Measurements from ENCODE around the gene TRPM2.

The TRPM2 gene

GRCh38 chr21:44483288-44484237 is 130.1 kb downstream of the TRPM2 start:
- no peak for DNase-seq (ENCODE audit: low read depth, low spot score)

DNA sequence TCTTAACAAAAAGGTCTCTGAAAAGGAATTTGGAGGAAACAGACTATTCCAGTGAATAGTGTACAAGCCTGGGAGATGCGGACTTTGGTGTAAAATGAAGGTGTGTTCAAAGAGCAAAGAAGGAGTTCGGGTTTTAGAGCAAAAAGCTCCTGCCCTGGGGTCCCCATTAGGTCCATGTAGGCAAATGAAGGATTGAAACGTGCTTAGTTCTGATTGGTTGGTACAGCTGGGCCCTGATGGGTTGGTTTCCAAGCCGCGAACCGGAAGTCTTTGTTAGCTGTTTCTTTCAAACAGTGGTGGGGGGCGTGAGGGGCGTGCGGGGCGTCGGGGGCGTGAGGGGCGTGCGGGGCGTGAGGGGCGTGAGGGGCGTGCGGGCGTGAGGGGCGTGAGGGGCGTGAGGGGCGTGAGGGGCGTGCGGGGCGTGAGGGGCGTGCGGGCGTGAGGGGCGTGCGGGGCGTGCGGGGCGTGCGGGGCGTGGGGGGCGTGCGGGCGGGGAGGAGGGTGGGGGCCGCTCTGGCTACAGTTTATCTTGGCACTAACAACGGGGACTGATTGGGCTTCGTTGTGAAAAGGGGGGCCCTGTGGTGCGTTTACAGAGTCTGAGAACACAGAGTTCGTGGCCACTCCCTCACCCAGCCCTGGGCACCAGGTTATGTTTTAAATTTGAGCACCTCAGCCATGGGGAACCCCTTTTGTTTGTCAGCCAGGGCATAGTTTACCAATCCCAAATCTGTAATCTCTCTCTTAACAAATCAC is 131.3 kb downstream of the TRPM2 start:
- no peak for DNase-seq (ENCODE audit: low read depth, low spot score)

GRCh38 chr21:44485254-44485793 is 131.9 kb downstream of the TRPM2 start:
- peak; percentile 97 for DNase-seq (ENCODE audit: low read depth, low spot score)

DNA sequence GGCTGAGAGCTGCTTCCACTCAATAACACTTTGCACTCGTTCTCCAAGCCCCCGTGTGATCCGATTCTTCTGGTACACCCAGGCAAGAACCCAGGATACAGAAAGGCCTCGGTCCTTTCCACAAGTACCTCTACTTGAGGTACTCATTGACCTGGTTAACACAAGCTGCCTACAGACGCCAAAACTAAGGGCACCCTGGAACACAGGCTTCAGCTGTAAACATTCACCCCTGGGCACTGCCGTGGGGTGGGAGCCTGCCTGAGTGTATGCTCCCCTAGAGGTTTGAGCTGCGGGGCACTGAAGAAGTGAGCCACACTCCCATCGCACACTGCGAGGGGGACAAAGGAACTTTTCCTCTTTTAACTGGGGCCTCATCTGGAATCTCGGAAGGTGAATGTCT is 132.4 kb downstream of the TRPM2 start:
- no peak for DNase-seq (ENCODE audit: low read depth, low spot score)

DNA sequence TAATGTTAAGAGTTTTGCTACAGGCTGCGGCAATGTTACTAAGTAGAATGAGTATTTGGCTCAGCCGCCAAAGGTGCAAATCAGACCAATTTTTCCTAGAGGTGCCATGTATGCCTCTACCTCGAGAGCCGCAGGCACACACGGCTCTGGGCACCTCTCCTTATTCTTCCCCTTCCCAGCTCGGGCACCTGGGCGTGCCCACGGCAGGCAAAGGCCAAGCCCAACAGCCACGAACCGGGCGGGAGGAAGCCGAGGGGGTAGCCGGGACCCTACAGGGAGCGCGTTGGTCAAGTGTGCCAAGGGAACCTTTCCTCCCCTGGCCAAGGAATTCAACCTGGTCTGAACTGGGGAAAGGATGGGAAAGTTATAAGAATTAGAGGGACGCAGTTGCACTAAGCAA is 132.9 kb downstream of the TRPM2 start:
- DNase-seq (ENCODE audit: low read depth, low spot score), result peak; percentile 27

GRCh38 chr21:44487831-44488230 is 134.4 kb downstream of the TRPM2 start:
- DNase-seq (ENCODE audit: low read depth, low spot score), result peak; percentile 75

GRCh38 chr21:44489962-44490361 is 136.5 kb downstream of the TRPM2 start:
- DNase-seq (ENCODE audit: low read depth, low spot score), result no peak

DNA sequence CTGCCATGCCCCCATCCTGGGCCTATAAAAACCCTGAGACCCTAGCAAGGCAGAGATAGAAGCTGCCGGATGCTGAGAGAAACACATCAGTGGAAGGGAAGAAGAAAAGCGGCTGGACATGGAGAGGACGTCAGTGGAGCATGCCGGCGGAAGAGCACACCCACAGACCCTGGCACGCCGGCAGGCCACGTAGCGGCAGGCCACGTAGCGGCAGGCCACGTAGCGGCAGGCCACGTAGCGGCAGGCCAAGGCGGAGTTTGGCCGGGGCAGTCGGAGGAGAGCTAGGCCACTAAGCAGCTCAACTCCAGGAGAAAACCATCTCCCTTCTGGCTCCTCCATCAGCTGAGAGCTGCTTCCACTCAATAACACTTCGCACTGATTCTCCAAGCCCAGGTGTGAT is 137.0 kb downstream of the TRPM2 start:
- no peak for DNase-seq (ENCODE audit: low read depth, low spot score)

GRCh38 chr21:44490816-44491215 is 137.4 kb downstream of the TRPM2 start:
- no peak for DNase-seq (ENCODE audit: low read depth, low spot score)
